MCF 10A (cell line): ENCODE measurements around the gene LCE3D. TPM values are rescaled to one million over a fixed set of nuclear protein-coding genes. Genes with fewer than 3 reads are reported as not detected.
A peak's percentile ranks its signal among the peaks of the same experiment; 100 is the strongest.

ENCODE experiments used
- BruUV-seq: library from RNA; stranded (reverse); fragments of 400-500 nt; replicated peaks from 2 replicates; lab custom pipeline; 2021; lab: Mats Ljungman, UMichigan
- CTCF ChIA-PET: fragments of 300-600 bp; sonication (Branson Sonifier 250); formaldehyde crosslinking; extraction: SDS; loops from one replicate; lab custom pipeline; 2021; ENCODE audit warnings: antibody characterized with exemption, inconsistent platforms; lab: Yijun Ruan, JAX
- POLR2A ChIA-PET: fragments of 300-600, 350-650 bp; sonication (Branson Sonifier 250); formaldehyde crosslinking; extraction: SDS; loops from one replicate; lab custom pipeline; 2020; ENCODE audit warnings: antibody characterized with exemption, inconsistent platforms; lab: Yijun Ruan, JAX
- DNase-seq: peaks from one replicate; pipeline ENCODE4 v3.0.0-alpha.2; 2018; ENCODE audit not compliant: unreplicated experiment
- H3K27ac Mint-ChIP-seq: one replicate; pipeline ENCODE4 v1.8.0; 2022; ENCODE audit warnings: mild to moderate bottlenecking, low read depth, mixed read lengths; ENCODE audit not compliant: unreplicated experiment
- H3K27me3 Mint-ChIP-seq: one replicate; pipeline ENCODE4 v1.8.0; 2022; ENCODE audit warnings: mixed read lengths; ENCODE audit not compliant: insufficient read depth, unreplicated experiment
- H3K36me3 Mint-ChIP-seq: one replicate; pipeline ENCODE4 v1.8.0; 2022; ENCODE audit warnings: mild to moderate bottlenecking, moderate library complexity, mixed read lengths; ENCODE audit not compliant: insufficient read depth, unreplicated experiment
- H3K4me1 Mint-ChIP-seq: one replicate; pipeline ENCODE4 v1.8.0; 2022; ENCODE audit warnings: mixed read lengths; ENCODE audit not compliant: insufficient read depth, unreplicated experiment
- H3K4me3 Mint-ChIP-seq: one replicate; pipeline ENCODE4 v1.8.0; 2022; ENCODE audit warnings: mild to moderate bottlenecking, moderate library complexity, mixed read lengths; ENCODE audit not compliant: unreplicated experiment
- H3K9me3 Mint-ChIP-seq: one replicate; pipeline ENCODE4 v1.8.0; 2022; ENCODE audit warnings: mixed read lengths; ENCODE audit not compliant: unreplicated experiment
- intact Hi-C: fragments of 100-400 bp; cut with micrococcal nuclease; formaldehyde crosslinking; loops from 2 replicates; pipeline ENCODE4 v1.14.1; 2022
- total RNA-seq: library from RNA; stranded (reverse); gene quantifications from 2 replicates; pipeline ENCODE4 v1.2.3, GENCODE V29; 2022
- TF ChIP-seq, protein P1 (sequence below): fragments of 200-600 bp; IDR thresholded peaks from one replicate; pipeline ENCODE4 v1.8.0; 2022; ENCODE audit warnings: antibody characterized with exemption, mild to moderate bottlenecking; ENCODE audit not compliant: unreplicated experiment

LCE3D gene
- total RNA-seq, 1 experiment from 2014 or later, result 0.75 TPM

- intact Hi-C loops, result no loop called here
- TF ChIP-seq, protein P1, sequence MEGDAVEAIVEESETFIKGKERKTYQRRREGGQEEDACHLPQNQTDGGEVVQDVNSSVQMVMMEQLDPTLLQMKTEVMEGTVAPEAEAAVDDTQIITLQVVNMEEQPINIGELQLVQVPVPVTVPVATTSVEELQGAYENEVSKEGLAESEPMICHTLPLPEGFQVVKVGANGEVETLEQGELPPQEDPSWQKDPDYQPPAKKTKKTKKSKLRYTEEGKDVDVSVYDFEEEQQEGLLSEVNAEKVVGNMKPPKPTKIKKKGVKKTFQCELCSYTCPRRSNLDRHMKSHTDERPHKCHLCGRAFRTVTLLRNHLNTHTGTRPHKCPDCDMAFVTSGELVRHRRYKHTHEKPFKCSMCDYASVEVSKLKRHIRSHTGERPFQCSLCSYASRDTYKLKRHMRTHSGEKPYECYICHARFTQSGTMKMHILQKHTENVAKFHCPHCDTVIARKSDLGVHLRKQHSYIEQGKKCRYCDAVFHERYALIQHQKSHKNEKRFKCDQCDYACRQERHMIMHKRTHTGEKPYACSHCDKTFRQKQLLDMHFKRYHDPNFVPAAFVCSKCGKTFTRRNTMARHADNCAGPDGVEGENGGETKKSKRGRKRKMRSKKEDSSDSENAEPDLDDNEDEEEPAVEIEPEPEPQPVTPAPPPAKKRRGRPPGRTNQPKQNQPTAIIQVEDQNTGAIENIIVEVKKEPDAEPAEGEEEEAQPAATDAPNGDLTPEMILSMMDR, result no peak
- no peak for DNase-seq
- no TSS peak for BruUV-seq
- H3K27me3 Mint-ChIP-seq, result peaks cover 24% of the 10 kb centered on the region
- no peak overlapping the region for H3K27ac Mint-ChIP-seq
- ChIA-PET POLR2A (interaction anchor here (0.6 kb wide), 1 partner anchor 566 kb away, joined by 3 read pairs; no protein-coding TSS in a partner anchor), CTCF (interaction anchor here (0.7 to 1.2 kb wide), 2 partner anchors 14 to 721 kb away, joined by 3 to 4 read pairs; no protein-coding TSS in a partner anchor)
- no peaks in the 10 kb centered on the region for H3K9me3 Mint-ChIP-seq
- H3K4me3 Mint-ChIP-seq, result no peak overlapping the region
- no peaks in the 10 kb centered on the region for H3K4me1 Mint-ChIP-seq
- no peaks in the 10 kb centered on the region for H3K36me3 Mint-ChIP-seq
These were observed 33.6 kb downstream of the LCE3D start for GRCh38 chr1:152546704-152547103.

- H3K27me3 Mint-ChIP-seq, result peaks cover 11% of the 10 kb centered on the region
- H3K9me3 Mint-ChIP-seq, result no peaks in the 10 kb centered on the region
These were observed 36.5 kb downstream of the LCE3D start for GRCh38 chr1:152543820-152544219.

DNA sequence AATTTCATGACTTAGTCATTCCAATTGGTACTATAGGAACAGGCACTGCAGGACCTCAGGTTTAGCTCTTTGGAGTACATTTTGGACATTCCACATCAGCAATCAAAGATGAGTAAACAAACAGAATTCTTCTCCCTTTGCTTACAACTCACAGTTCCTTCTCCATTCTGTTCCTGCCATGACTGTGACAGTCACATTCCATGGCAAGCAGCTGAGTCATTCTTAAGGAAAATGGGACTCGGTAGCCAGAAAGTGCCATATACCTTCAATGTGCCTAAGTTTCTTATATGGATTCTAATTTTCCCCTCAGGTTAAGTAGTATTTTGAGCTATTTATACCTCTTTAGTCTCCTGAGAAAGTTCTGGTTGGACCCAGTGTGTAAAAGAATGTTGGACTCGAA is 40.4 kb downstream of the LCE3D start:
- no TSS peak for BruUV-seq
- DNase-seq, result no peak
- H3K9me3 Mint-ChIP-seq, result no peaks in the 10 kb centered on the region
- ChIA-PET POLR2A (interaction anchor here (1.1 kb wide), 1 partner anchor 22 kb away, joined by 3 read pairs; no protein-coding TSS in a partner anchor), CTCF (interaction anchor here (1.8 to 2.5 kb wide), 4 partner anchors 42 to 99 kb away, joined by 6 to 10 read pairs (median 8); no protein-coding TSS in a partner anchor)
- intact Hi-C loops, result no loop called here
- no peak overlapping the region for H3K4me3 Mint-ChIP-seq
- H3K27ac Mint-ChIP-seq, result no peak overlapping the region
- H3K4me1 Mint-ChIP-seq, result no peaks in the 10 kb centered on the region
- no peaks in the 10 kb centered on the region for H3K36me3 Mint-ChIP-seq
- peaks cover 11% of the 10 kb centered on the region for H3K27me3 Mint-ChIP-seq
- TF ChIP-seq, protein P1, result no peak

More at GRCh38 chr1:152543820-152544219, 36.5 kb downstream of the LCE3D start:
- DNase-seq, result peak; percentile 54
- no peaks in the 10 kb centered on the region for H3K36me3 Mint-ChIP-seq
- CTCF ChIA-PET, result interaction anchor here (0.6 to 1.7 kb wide), 6 partner anchors 10 to 492 kb away, joined by 3 to 9 read pairs (median 4); no protein-coding TSS in a partner anchor
- POLR2A ChIA-PET, result no interaction called here
- intact Hi-C loops, result no loop called here
- no TSS peak for BruUV-seq
- H3K4me3 Mint-ChIP-seq, result no peak overlapping the region
- H3K4me1 Mint-ChIP-seq, result no peaks in the 10 kb centered on the region
- no peak overlapping the region for H3K27ac Mint-ChIP-seq
- TF ChIP-seq, protein P1, result peak; percentile 43

DNA sequence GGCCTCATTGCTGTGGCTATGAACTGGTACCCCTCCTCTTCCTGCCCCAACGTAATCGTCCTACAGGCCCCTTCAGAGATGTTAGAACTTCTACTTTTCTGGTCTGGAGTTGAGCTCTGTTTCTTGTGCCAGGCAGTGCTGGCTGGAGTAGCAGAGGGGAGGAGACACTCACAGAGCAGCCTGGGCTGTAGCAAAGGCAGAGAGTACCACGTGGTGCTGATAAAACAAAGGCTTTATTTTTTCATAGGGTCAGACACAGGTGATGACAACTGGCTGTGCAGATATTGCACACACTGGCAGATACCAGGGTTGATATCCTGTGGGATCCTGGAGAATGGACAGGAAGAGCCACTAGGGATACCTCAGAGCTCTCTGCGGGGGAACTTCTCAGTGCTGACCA is 42.8 kb downstream of the LCE3D start:
- Mint-ChIP-seq H3K27ac (no peak overlapping the region), H3K4me3 (no peak overlapping the region), H3K36me3 (no peaks in the 10 kb centered on the region), H3K4me1 (peaks cover 5% of the 10 kb centered on the region), H3K9me3 (no peaks in the 10 kb centered on the region), H3K27me3 (peaks cover 11% of the 10 kb centered on the region)
- ChIA-PET POLR2A (no interaction called here), CTCF (interaction anchor here (1.8 to 2.5 kb wide), 2 partner anchors 9 to 41 kb away, joined by 5 to 9 read pairs; no protein-coding TSS in a partner anchor)
- BruUV-seq, result no TSS peak
- TF ChIP-seq, protein P1, result no peak
- DNase-seq, result no peak
- intact Hi-C loops, result no loop called here
